ENCODE data around the gene ZNF892.
A peak's percentile ranks its signal among the peaks of the same experiment; 100 is the strongest.
"Not testable (repeated sequence)": the region's sequence is repeated elsewhere in the genome, so short reads cannot be mapped to it uniquely, and the experiment has no call there.

The ZNF892 gene

DNA sequence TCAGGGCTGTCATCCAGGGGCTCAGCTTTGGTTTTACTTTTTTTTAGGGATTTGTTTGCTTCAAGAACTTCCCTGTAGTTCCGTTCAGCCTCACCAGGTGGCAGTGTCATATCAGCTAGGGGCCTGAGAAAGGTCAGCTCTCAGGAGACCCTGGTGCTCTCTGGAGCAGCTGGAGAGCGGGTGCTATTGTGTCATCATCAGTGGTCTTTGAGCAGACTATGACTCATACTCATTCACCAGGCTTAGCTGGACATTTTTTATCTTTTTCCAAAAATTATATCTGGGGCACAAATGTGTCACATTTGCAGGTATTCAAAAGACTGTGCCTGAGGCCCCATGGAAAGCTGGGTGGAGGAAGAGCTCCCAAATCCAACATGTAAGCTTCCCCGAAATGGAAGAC, 24.4 kb downstream of the ZNF892 start:
- DNase-seq = peak; percentile 93

DNA sequence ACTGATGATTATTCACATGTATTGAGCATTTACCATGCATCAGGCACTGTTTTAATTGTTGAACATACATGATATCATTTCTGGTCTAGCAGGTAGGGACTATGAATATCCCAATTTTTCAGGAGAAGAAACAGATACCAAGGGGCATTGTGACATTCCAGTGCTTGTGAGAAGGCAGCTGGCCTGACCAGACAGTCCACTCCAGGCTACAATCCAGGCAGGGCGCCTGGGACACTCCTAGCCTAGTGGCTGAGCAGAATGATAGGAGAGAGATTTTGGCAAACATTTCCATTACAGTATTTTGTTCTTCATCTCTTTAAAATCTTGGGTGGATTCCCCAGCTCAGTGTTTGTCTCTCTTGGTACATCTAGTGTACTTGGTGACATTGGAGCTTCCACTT, 24.9 kb downstream of the ZNF892 start:
- no peak for DNase-seq

DNA sequence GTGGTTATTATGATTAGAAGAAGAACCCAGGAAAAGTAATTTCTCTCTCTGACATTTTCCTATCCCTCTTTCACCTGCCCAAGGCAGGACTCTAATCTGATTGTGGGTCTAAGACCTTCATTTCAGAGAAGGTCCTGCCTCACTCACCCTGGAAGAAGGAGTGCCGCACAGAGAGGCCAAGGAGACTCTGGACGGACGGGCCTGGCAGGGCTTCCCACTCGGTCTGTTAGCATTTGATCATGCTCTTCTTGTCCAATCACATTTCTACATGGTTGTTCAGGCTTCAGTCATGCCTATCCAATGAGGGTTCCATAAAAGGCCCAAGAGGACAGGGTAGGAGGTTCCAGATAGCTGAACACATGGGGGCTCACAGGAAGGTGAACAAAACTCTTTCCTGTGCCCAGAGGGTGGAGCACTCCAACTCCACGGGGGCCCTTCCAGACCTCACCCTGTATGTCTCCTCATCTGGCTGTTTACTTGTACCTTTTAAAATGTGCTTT, 27.0 kb downstream of the ZNF892 start:
- DNase-seq = no peak

DNA sequence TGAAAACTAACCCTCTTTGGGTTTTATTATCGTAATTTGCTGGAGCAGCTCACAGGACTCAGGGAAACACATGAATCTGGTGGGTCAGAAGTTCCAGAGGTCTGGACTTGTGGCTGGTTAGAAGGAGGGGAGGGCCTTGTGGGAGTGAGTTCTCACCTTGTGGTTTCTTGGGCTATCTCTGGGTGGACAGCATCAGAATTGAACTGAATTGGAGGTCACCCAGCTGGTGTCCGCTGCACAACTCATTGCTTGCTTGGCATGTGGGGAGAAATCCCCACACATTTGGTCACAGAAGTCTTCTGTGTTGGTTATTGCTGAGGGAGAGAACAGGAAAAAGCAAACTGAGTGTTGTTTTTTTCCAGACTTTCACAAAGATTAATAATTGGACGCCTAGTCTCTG, 27.5 kb downstream of the ZNF892 start:
- no peak for DNase-seq

GRCh38 chr2:95238131-95238530, 30.8 kb downstream of the ZNF892 start:
- DNase-seq = no peak

GRCh38 chr2:95240091-95240490, 32.8 kb downstream of the ZNF892 start:
- DNase-seq = no peak

- DNase-seq = no peak
Observed at GRCh38 chr2:95240556-95240955, 33.2 kb downstream of the ZNF892 start.

- not testable (repeated sequence) for DNase-seq
Observed at GRCh38 chr2:95242084-95242483, 34.8 kb downstream of the ZNF892 start.

All from islet precursor cell (in vitro differentiated cells).